ENCODE data around the gene AGPAT4.
"Not testable (repeated sequence)": the region's sequence is repeated elsewhere in the genome, so short reads cannot be mapped to it uniquely, and the experiment has no call there.

The AGPAT4 gene

GRCh38 chr6:161136655-161137054 is 137.2 kb downstream of the AGPAT4 start:
- DNase-seq, result no peak

- DNase-seq, result no peak
Measured at GRCh38 chr6:161135695-161136591, 137.9 kb downstream of the AGPAT4 start.

- no peak for DNase-seq
Measured at GRCh38 chr6:161134550-161135298, 139.1 kb downstream of the AGPAT4 start.

GRCh38 chr6:161133963-161134362 is 139.9 kb downstream of the AGPAT4 start:
- no peak for DNase-seq

GRCh38 chr6:161132384-161132783 is 141.5 kb downstream of the AGPAT4 start:
- no peak for DNase-seq

GRCh38 chr6:161130967-161131766 is 142.7 kb downstream of the AGPAT4 start:
- no peak for DNase-seq

- DNase-seq, result no peak
Measured at GRCh38 chr6:161130541-161130940, 143.3 kb downstream of the AGPAT4 start.

GRCh38 chr6:161128680-161129196 is 145.1 kb downstream of the AGPAT4 start:
- DNase-seq, result no peak

- no peak for DNase-seq
Measured at GRCh38 chr6:161128230-161128629, 145.6 kb downstream of the AGPAT4 start.

GRCh38 chr6:161127071-161127740 is 146.7 kb downstream of the AGPAT4 start:
- no peak for DNase-seq

- DNase-seq, result no peak
Measured at GRCh38 chr6:161125591-161125990, 148.3 kb downstream of the AGPAT4 start.

GRCh38 chr6:161123319-161123718 is 150.5 kb downstream of the AGPAT4 start:
- not testable (repeated sequence) for DNase-seq

GRCh38 chr6:161117942-161118341 is 155.9 kb downstream of the AGPAT4 start:
- DNase-seq, result no peak

GRCh38 chr6:161117308-161117707 is 156.6 kb downstream of the AGPAT4 start:
- no peak for DNase-seq

- DNase-seq, result no peak
Measured at GRCh38 chr6:161116554-161116953, 157.3 kb downstream of the AGPAT4 start.

- DNase-seq, result no peak
Measured at GRCh38 chr6:161115468-161115867, 158.4 kb downstream of the AGPAT4 start.

GRCh38 chr6:161111261-161111660 is 162.6 kb downstream of the AGPAT4 start:
- DNase-seq, result no peak

GRCh38 chr6:161110028-161110779 is 163.7 kb downstream of the AGPAT4 start:
- no peak for DNase-seq

- no peak for DNase-seq
Measured at GRCh38 chr6:161109366-161109765, 164.5 kb downstream of the AGPAT4 start.

- DNase-seq, result no peak
Measured at GRCh38 chr6:161108916-161109315, 164.9 kb downstream of the AGPAT4 start.

Data from T-helper 9 cell (primary cell).